CD4-positive, alpha-beta T cell treated with Interleukin-1 beta for 1 hour (primary cell): ENCODE measurements around the gene POLE.

ENCODE experiments used
- DNase-seq, 2 donors: peaks; one replicate each; pipeline ENCODE4 v3.0.0-alpha.2; 2020 to 2022

POLE gene

GRCh38 chr12:132687211-132688164 lies at the start of gene POLE, which contains the start of gene PXMP2:
TSS of gene POLE (minus strand) at chr12:132687342. CDS start at chr12:132687315, 27 bp downstream.
TSS of gene PXMP2 (plus strand) at chr12:132687587. CDS start at chr12:132687671, 84 bp downstream.
- peak; percentile 93 to 95 for DNase-seq

- no peak for DNase-seq
These were observed 49.8 kb upstream of the POLE start for GRCh38 chr12:132736913-132737312.

- no peak for DNase-seq
These were observed 49.2 kb upstream of the POLE start for GRCh38 chr12:132736378-132736777.

- DNase-seq, result no peak
These were observed 48.4 kb upstream of the POLE start for GRCh38 chr12:132735496-132735895.

- no peak for DNase-seq
These were observed 47.1 kb upstream of the POLE start for GRCh38 chr12:132734206-132734605.

GRCh38 chr12:132731574-132731973 lies 44.4 kb upstream of the POLE start:
- DNase-seq, result no peak

- no peak for DNase-seq
These were observed 43.2 kb upstream of the POLE start for GRCh38 chr12:132730353-132730752.

- no peak for DNase-seq
These were observed 42.6 kb upstream of the POLE start for GRCh38 chr12:132729541-132730320.

- DNase-seq, result no peak
These were observed 41.4 kb upstream of the POLE start for GRCh38 chr12:132728502-132728901.

GRCh38 chr12:132727091-132727794 lies 40.1 kb upstream of the POLE start:
- DNase-seq, result no peak

- DNase-seq, result no peak
These were observed 39.2 kb upstream of the POLE start for GRCh38 chr12:132726386-132726785.

GRCh38 chr12:132724506-132725241 lies 37.5 kb upstream of the POLE start:
- DNase-seq, result no peak

- no peak for DNase-seq
These were observed 36.6 kb upstream of the POLE start for GRCh38 chr12:132723764-132724140.

GRCh38 chr12:132723015-132723763 lies 36.0 kb upstream of the POLE start:
- no peak for DNase-seq

GRCh38 chr12:132720606-132721345 lies 33.6 kb upstream of the POLE start:
- no peak for DNase-seq

- no peak for DNase-seq
These were observed 32.8 kb upstream of the POLE start for GRCh38 chr12:132719954-132720324.

- DNase-seq, result no peak
These were observed 32.2 kb upstream of the POLE start for GRCh38 chr12:132719141-132719953.

GRCh38 chr12:132718644-132719043 lies 31.5 kb upstream of the POLE start:
- no peak for DNase-seq

- DNase-seq, result no peak
These were observed 30.6 kb upstream of the POLE start for GRCh38 chr12:132717531-132718387.
